Adrenal gland (tissue), 5 donors: Measurements from ENCODE around the gene FADS3.

ENCODE experiments used
- POLR2A ChIP-seq, 2 donors: fragments of 450-650 bp; IDR thresholded peaks; one replicate each; pipeline ENCODE4 v1.6.1; 2017; ENCODE audit warnings: antibody characterized with exemption in 2 of 2, mild to moderate bottlenecking in 2 of 2, moderate library complexity in 1 of 2
- TF ChIP-seq, protein P1 (sequence below), 6 experiments: fragments of 450-650 bp in 4 of 6; fragments of 200-600 bp in 2 of 6; sonication (generic) in 1 of 6; IDR thresholded peaks; 1 replicate in 5 of 6; 2 replicates in 1 of 6; pipeline versions ENCODE4 v1.5.1 to v1.8.0; 2016 to 2021; ENCODE audit warnings: antibody characterized with exemption in 6 of 6, mild to moderate bottlenecking in 2 of 6, moderate library complexity in 1 of 6
- donor health status: DM: no; HTN: no; CAD: no.

DNA sequence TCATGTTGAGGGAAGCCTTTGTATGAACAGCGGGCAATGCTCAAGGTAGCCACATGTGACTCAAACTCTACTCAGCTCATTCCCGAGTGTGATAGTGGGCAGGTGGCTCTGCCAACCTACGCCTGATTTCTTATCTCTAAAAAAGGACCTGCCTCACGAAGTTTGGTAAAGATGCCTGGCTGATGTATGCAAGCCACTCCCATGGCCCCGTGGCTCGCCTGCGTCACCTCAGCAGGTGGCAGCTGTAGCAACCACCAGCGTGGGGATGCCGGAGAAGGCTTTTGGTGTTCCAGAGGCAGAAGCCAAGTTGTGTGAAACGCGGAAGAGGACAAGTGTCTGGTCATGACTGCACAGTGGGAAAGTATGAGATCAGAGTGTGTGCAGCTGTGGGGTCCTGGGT lies 57.9 kb downstream of the FADS3 start:
- TF ChIP-seq, protein P1, sequence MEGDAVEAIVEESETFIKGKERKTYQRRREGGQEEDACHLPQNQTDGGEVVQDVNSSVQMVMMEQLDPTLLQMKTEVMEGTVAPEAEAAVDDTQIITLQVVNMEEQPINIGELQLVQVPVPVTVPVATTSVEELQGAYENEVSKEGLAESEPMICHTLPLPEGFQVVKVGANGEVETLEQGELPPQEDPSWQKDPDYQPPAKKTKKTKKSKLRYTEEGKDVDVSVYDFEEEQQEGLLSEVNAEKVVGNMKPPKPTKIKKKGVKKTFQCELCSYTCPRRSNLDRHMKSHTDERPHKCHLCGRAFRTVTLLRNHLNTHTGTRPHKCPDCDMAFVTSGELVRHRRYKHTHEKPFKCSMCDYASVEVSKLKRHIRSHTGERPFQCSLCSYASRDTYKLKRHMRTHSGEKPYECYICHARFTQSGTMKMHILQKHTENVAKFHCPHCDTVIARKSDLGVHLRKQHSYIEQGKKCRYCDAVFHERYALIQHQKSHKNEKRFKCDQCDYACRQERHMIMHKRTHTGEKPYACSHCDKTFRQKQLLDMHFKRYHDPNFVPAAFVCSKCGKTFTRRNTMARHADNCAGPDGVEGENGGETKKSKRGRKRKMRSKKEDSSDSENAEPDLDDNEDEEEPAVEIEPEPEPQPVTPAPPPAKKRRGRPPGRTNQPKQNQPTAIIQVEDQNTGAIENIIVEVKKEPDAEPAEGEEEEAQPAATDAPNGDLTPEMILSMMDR (IDR thresholded peaks at IDR 0.05), result no peak
- no peak for TF ChIP-seq POLR2A (IDR thresholded peaks at IDR 0.05)
